ENCODE results near the gene ERBB4.

ERBB4 gene

GRCh38 chr2:211429256-211429920 is 1109.2 kb downstream of the ERBB4 start:
- Histone ChIP-seq H3K27ac (ENCODE audit: low read depth, low read length) (no peak overlapping the region), H3K79me2 (ENCODE audit: control insufficient read depth, low read length) (no peaks in the 10 kb centered on the region), H3K4me1 (ENCODE audit: control insufficient read depth, low read length) (peaks cover 18% of the 10 kb centered on the region), H3K36me3 (ENCODE audit: control insufficient read depth, low read length) (no peaks in the 10 kb centered on the region), H3K27me3 (ENCODE audit: control insufficient read depth, low read length) (no peaks in the 10 kb centered on the region), H3K4me3 (ENCODE audit: low read length) (no peak overlapping the region), H3K4me2 (ENCODE audit: low read length) (no peak overlapping the region), H3K9me3 (ENCODE audit: control insufficient read depth, insufficient read depth, low read length) (0 out of 2 replicates have a peak, but pooled peaks cover 3% of the 10 kb centered on the region), H4K20me1 (ENCODE audit: control insufficient read depth, insufficient read depth, low read depth, low read length) (no peaks in the 10 kb centered on the region), H3F3A (ENCODE audit: control insufficient read depth, insufficient read depth) (no peaks in the 10 kb centered on the region), H3K9me2 (replicated peaks; ENCODE audit: control insufficient read depth, low read length) (no peaks in the 10 kb centered on the region)
- TF ChIP-seq, protein P1, sequence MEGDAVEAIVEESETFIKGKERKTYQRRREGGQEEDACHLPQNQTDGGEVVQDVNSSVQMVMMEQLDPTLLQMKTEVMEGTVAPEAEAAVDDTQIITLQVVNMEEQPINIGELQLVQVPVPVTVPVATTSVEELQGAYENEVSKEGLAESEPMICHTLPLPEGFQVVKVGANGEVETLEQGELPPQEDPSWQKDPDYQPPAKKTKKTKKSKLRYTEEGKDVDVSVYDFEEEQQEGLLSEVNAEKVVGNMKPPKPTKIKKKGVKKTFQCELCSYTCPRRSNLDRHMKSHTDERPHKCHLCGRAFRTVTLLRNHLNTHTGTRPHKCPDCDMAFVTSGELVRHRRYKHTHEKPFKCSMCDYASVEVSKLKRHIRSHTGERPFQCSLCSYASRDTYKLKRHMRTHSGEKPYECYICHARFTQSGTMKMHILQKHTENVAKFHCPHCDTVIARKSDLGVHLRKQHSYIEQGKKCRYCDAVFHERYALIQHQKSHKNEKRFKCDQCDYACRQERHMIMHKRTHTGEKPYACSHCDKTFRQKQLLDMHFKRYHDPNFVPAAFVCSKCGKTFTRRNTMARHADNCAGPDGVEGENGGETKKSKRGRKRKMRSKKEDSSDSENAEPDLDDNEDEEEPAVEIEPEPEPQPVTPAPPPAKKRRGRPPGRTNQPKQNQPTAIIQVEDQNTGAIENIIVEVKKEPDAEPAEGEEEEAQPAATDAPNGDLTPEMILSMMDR (IDR thresholded peaks at IDR 0.05; ENCODE audit: low read depth, low read length, poor library complexity, severe bottlenecking): no peak
- no peak for TF ChIP-seq EZH2phosphoT487 (IDR thresholded peaks at IDR 0.05; ENCODE audit: borderline replicate concordance, low read length)

DNA sequence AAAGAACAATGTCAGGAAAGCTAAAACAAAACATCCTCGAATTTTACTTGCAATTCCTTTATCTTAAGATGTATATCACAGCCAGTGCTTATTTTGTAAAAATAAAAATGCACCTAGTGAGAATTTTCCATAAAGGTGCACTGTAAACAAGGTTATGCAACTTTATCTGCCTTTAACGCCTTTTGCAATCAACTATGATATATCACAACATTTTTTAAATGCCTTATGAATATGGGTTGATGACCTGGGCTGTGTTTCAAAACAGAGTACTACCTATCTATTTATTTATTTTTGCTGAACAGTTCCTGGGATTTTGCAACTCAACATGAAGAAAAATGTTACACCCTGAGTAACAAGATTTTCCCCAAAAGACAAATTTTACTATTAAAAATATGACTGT is 1112.4 kb downstream of the ERBB4 start:
- TF ChIP-seq EZH2phosphoT487 (IDR thresholded peaks at IDR 0.05; ENCODE audit: borderline replicate concordance, low read length): no peak
- TF ChIP-seq, protein P1 (IDR thresholded peaks at IDR 0.05; ENCODE audit: low read depth, low read length, poor library complexity, severe bottlenecking): no peak
- Histone ChIP-seq H3K4me2 (ENCODE audit: low read length) (peak overlapping the region; percentile 39; the same call in 1 of the 2 replicates), H3K79me2 (ENCODE audit: control insufficient read depth, low read length) (no peaks in the 10 kb centered on the region)

DNA sequence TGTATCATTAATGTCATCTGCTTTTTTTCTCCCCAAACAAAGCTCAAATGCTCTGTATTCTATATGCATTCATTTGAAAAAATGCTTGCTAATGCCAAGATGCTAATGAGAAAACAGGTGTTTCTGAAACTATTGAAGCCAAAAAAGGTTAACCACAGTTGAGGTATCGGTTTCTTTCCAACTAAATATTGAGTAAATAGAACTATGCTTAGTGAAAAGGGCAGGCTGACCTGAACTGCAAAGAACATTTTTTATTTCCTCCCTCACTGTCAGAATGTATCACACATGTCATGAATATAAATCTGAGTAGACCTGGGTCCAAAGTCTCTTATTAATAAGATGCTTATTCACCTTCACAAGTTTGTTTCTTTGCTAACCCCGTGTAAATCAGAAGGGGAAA is 1115.6 kb downstream of the ERBB4 start:
- TF ChIP-seq EZH2phosphoT487 (IDR thresholded peaks at IDR 0.05; ENCODE audit: borderline replicate concordance, low read length): no peak
- TF ChIP-seq, protein P1 (IDR thresholded peaks at IDR 0.05; ENCODE audit: low read depth, low read length, poor library complexity, severe bottlenecking): no peak
- H4K20me1 ChIP-seq (ENCODE audit: control insufficient read depth, insufficient read depth, low read depth, low read length): no peaks in the 10 kb centered on the region
- peak overlapping the region; percentile 50 for H3K4me3 ChIP-seq (ENCODE audit: low read length)
- H3K27ac ChIP-seq (ENCODE audit: low read depth, low read length): peak overlapping the region; percentile 65
- peaks cover 3% of the 10 kb centered on the region for H3K36me3 ChIP-seq (ENCODE audit: control insufficient read depth, low read length)
- peaks cover 47% of the 10 kb centered on the region for H3K4me1 ChIP-seq (ENCODE audit: control insufficient read depth, low read length)
- H3K9me2 ChIP-seq (replicated peaks; ENCODE audit: control insufficient read depth, low read length): no peaks in the 10 kb centered on the region
- 0 out of 2 replicates have a peak, but pooled peaks cover 3% of the 10 kb centered on the region for H3K9me3 ChIP-seq (ENCODE audit: control insufficient read depth, insufficient read depth, low read length)
- H3F3A ChIP-seq (ENCODE audit: control insufficient read depth, insufficient read depth): peaks cover 3% of the 10 kb centered on the region
- H3K79me2 ChIP-seq (ENCODE audit: control insufficient read depth, low read length): no peaks in the 10 kb centered on the region
- no peaks in the 10 kb centered on the region for H3K27me3 ChIP-seq (ENCODE audit: control insufficient read depth, low read length)
- peak overlapping the region; percentile 68 for H3K4me2 ChIP-seq (ENCODE audit: low read length)

More for the DNA sequence above, 1112.4 kb downstream of the ERBB4 start:
- peaks cover 3% of the 10 kb centered on the region for H3K36me3 ChIP-seq (ENCODE audit: control insufficient read depth, low read length)
- H4K20me1 ChIP-seq (ENCODE audit: control insufficient read depth, insufficient read depth, low read depth, low read length): no peaks in the 10 kb centered on the region
- H3K9me2 ChIP-seq (replicated peaks; ENCODE audit: control insufficient read depth, low read length): no peaks in the 10 kb centered on the region
- no peak overlapping the region for H3K4me3 ChIP-seq (ENCODE audit: low read length)
- peaks cover 47% of the 10 kb centered on the region for H3K4me1 ChIP-seq (ENCODE audit: control insufficient read depth, low read length)
- no peaks in the 10 kb centered on the region for H3K27me3 ChIP-seq (ENCODE audit: control insufficient read depth, low read length)
- H3K27ac ChIP-seq (ENCODE audit: low read depth, low read length): no peak overlapping the region
- peaks cover 3% of the 10 kb centered on the region for H3F3A ChIP-seq (ENCODE audit: control insufficient read depth, insufficient read depth)
- H3K9me3 ChIP-seq (ENCODE audit: control insufficient read depth, insufficient read depth, low read length): 0 out of 2 replicates have a peak, but pooled peaks cover 5% of the 10 kb centered on the region

Measured in DOHH2 (cell line).